ENCODE measurements around the gene SOAT2.

The SOAT2 gene

GRCh38 chr12:53064613-53065436, 38.5 kb upstream of the SOAT2 start:
- DNase-seq (ENCODE audit: low spot score): peak; percentile 64

- peak; percentile 61 for DNase-seq (ENCODE audit: low spot score)
Measured at GRCh38 chr12:53065470-53065869, 37.8 kb upstream of the SOAT2 start.

GRCh38 chr12:53065975-53066931, 37.0 kb upstream of the SOAT2 start:
- peak; percentile 88 for DNase-seq (ENCODE audit: low spot score)

- no peak for DNase-seq (ENCODE audit: low spot score)
Measured at GRCh38 chr12:53067074-53067992, 36.0 kb upstream of the SOAT2 start.

- no peak for DNase-seq (ENCODE audit: low spot score)
Measured at GRCh38 chr12:53067993-53068770, 35.1 kb upstream of the SOAT2 start.

GRCh38 chr12:53068811-53069585, 34.3 kb upstream of the SOAT2 start:
- no peak for DNase-seq (ENCODE audit: low spot score)

- DNase-seq (ENCODE audit: low spot score): peak; percentile 77
Measured at GRCh38 chr12:53069621-53070410, 33.5 kb upstream of the SOAT2 start.

- DNase-seq (ENCODE audit: low spot score): no peak
Measured at GRCh38 chr12:53070877-53071492, 32.3 kb upstream of the SOAT2 start.

- peak; percentile 89 for DNase-seq (ENCODE audit: low spot score)
Measured at GRCh38 chr12:53071591-53072551, 31.4 kb upstream of the SOAT2 start.

GRCh38 chr12:53073881-53074280, 29.4 kb upstream of the SOAT2 start:
- DNase-seq (ENCODE audit: low spot score): peak; percentile 66

- no peak for DNase-seq (ENCODE audit: low spot score)
Measured at GRCh38 chr12:53074283-53074998, 28.8 kb upstream of the SOAT2 start.

- no peak for DNase-seq (ENCODE audit: low spot score)
Measured at GRCh38 chr12:53074999-53075370, 28.3 kb upstream of the SOAT2 start.

GRCh38 chr12:53076461-53076860, 26.8 kb upstream of the SOAT2 start:
- DNase-seq (ENCODE audit: low spot score): no peak

- no peak for DNase-seq (ENCODE audit: low spot score)
Measured at GRCh38 chr12:53077030-53077429, 26.3 kb upstream of the SOAT2 start.

GRCh38 chr12:53078425-53079225, 24.7 kb upstream of the SOAT2 start:
- DNase-seq (ENCODE audit: low spot score): no peak

All from left forelimb (tissue), 1 donor.